HFFc6 (cell line): ENCODE measurements around the gene FAM227A. TPM values are rescaled to one million over a fixed set of nuclear protein-coding genes. Genes with fewer than 3 reads are reported as not detected.
"Not testable (repeated sequence)": the region's sequence is repeated elsewhere in the genome, so short reads cannot be mapped to it uniquely, and the experiment has no call there.

Source experiments
- DNase-seq: peaks from one replicate; pipeline ENCODE4 v3.0.0-alpha.2; 2018
- H3K27ac Mint-ChIP-seq: 2 replicates; pipeline ENCODE4 v1.8.0; 2020; ENCODE audit warnings: mild to moderate bottlenecking, mixed read lengths
- H3K27me3 Mint-ChIP-seq: 2 replicates; pipeline ENCODE4 v1.8.0; 2021; ENCODE audit warnings: mild to moderate bottlenecking, moderate library complexity, mixed read lengths; ENCODE audit not compliant: insufficient read depth
- H3K36me3 Mint-ChIP-seq: 2 replicates; pipeline ENCODE4 v1.8.0; 2021; ENCODE audit warnings: low read depth, mixed read lengths
- H3K4me1 Mint-ChIP-seq: 2 replicates; pipeline ENCODE4 v1.8.0; 2020; ENCODE audit warnings: low read depth, mixed read lengths
- H3K4me3 Mint-ChIP-seq: 2 replicates; pipeline ENCODE4 v1.8.0; 2020; ENCODE audit warnings: mild to moderate bottlenecking, moderate library complexity, mixed read lengths
- H3K9me3 Mint-ChIP-seq: 2 replicates; pipeline ENCODE4 v1.8.0; 2020; ENCODE audit warnings: mild to moderate bottlenecking, mixed read lengths
- total RNA-seq, 6 experiments: library from RNA; stranded (reverse); fragmentation: NEBNext Ultra II Directional; extraction: Animal tissue kit (Norgen Biotek cat#: 25700); gene quantifications; 2 replicates in 1 of 6; 3 replicates in 5 of 6; pipeline ENCODE4 v1.2.3, GENCODE V29; 2021
- TF ChIP-seq, protein P1 (sequence below): fragments of 200-600 bp; sonication (generic); IDR thresholded peaks from 2 replicates; pipeline ENCODE4 v1.5.0; 2021; ENCODE audit warnings: antibody characterized with exemption, mild to moderate bottlenecking

Gene FAM227A
- total RNA-seq, 6 experiments from 2014 or later: 0.41 to 0.88 (median 0.80) TPM

- Mint-ChIP-seq H3K36me3 (no peaks in the 10 kb centered on the region), H3K4me3 (no peak overlapping the region)
- TF ChIP-seq, protein P1, sequence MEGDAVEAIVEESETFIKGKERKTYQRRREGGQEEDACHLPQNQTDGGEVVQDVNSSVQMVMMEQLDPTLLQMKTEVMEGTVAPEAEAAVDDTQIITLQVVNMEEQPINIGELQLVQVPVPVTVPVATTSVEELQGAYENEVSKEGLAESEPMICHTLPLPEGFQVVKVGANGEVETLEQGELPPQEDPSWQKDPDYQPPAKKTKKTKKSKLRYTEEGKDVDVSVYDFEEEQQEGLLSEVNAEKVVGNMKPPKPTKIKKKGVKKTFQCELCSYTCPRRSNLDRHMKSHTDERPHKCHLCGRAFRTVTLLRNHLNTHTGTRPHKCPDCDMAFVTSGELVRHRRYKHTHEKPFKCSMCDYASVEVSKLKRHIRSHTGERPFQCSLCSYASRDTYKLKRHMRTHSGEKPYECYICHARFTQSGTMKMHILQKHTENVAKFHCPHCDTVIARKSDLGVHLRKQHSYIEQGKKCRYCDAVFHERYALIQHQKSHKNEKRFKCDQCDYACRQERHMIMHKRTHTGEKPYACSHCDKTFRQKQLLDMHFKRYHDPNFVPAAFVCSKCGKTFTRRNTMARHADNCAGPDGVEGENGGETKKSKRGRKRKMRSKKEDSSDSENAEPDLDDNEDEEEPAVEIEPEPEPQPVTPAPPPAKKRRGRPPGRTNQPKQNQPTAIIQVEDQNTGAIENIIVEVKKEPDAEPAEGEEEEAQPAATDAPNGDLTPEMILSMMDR: no peak
Measured at GRCh38 chr22:38608992-38609750, 47.0 kb downstream of the FAM227A start.

GRCh38 chr22:38607680-38608079 is 48.5 kb downstream of the FAM227A start:
- Mint-ChIP-seq H3K9me3 (no peaks in the 10 kb centered on the region), H3K27ac (no peak overlapping the region), H3K4me3 (no peak overlapping the region), H3K4me1 (peaks cover 13% of the 10 kb centered on the region), H3K36me3 (no peaks in the 10 kb centered on the region), H3K27me3 (no peaks in the 10 kb centered on the region; the same call in 1 of the 2 replicates)
- TF ChIP-seq, protein P1: no peak
- DNase-seq: no peak

More at GRCh38 chr22:38608992-38609750, 47.0 kb downstream of the FAM227A start:
- no peak overlapping the region for H3K27ac Mint-ChIP-seq
- no peak for DNase-seq
- peaks cover 13% of the 10 kb centered on the region for H3K4me1 Mint-ChIP-seq
- no peaks in the 10 kb centered on the region for H3K9me3 Mint-ChIP-seq
- no peaks in the 10 kb centered on the region; the same call in 1 of the 2 replicates for H3K27me3 Mint-ChIP-seq

DNA sequence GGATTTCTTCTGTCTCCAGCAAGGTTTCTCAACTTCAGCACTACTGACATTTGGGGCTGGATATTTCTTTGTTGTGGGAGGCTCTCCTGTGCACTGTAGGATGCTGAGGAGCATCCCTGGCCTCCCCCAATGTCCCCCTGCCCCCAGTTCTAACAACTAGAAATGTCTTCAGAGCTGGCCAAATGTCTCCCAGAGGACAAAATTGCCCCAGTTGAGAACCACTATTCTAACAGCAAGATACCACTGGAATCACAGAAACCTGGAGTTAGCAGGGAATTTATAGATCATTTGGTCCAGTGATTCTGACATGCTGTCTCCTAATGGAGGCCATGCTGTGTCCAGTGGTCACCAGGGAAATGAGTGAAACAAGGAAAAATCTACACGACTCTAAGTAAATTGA is 54.0 kb downstream of the FAM227A start:
- H3K9me3 Mint-ChIP-seq: no peaks in the 10 kb centered on the region
- no peak for DNase-seq
- H3K36me3 Mint-ChIP-seq: no peaks in the 10 kb centered on the region
- TF ChIP-seq, protein P1: no peak
- peaks cover 13% of the 10 kb centered on the region for H3K4me1 Mint-ChIP-seq
- no peak overlapping the region for H3K4me3 Mint-ChIP-seq
- peaks cover 3% of the 10 kb centered on the region; the same call in 1 of the 2 replicates for H3K27me3 Mint-ChIP-seq
- H3K27ac Mint-ChIP-seq: no peak overlapping the region

DNA sequence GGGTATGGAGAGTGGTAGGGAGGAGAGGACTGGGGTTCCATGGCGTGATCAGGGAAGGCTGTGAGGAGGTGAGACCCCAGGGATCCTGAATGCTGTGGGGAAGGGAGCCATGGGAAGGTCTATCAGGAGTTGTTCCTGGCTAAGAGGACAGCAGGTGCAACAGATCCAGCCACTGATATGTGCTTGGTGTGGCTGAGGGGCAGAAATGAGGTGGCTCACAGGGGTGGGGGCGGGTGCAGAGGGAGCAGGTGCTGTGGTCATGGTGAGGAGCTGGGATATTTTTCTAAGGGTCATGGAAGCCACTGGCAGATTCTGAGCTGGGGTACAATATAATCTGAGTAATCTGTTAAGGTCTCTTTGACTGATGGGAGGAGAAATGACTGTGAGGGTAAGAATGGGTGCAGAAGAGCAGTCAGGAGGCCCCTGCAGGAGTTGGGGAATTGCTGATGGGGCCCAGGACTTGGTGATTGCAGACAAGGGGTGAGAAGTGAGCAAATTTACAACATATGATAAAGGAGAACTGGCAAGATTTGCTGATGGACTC is 54.9 kb downstream of the FAM227A start:
- H3K4me1 Mint-ChIP-seq: peaks cover 7% of the 10 kb centered on the region
- H3K27ac Mint-ChIP-seq: no peak overlapping the region
- no peaks in the 10 kb centered on the region for H3K36me3 Mint-ChIP-seq
- H3K9me3 Mint-ChIP-seq: no peaks in the 10 kb centered on the region
- no peak overlapping the region for H3K4me3 Mint-ChIP-seq
- no peak for DNase-seq
- H3K27me3 Mint-ChIP-seq: peaks cover 3% of the 10 kb centered on the region; the same call in 1 of the 2 replicates
- TF ChIP-seq, protein P1: no peak

- Mint-ChIP-seq H3K4me1 (no peaks in the 10 kb centered on the region), H3K36me3 (no peaks in the 10 kb centered on the region), H3K9me3 (no peaks in the 10 kb centered on the region), H3K27ac (no peak overlapping the region), H3K27me3 (peaks cover 4% of the 10 kb centered on the region; the same call in 1 of the 2 replicates), H3K4me3 (no peak overlapping the region)
- TF ChIP-seq, protein P1: no peak
- no peak for DNase-seq
Measured at GRCh38 chr22:38599466-38599865, 56.7 kb downstream of the FAM227A start.

GRCh38 chr22:38582923-38583322 is 73.3 kb downstream of the FAM227A start:
- Mint-ChIP-seq H3K36me3 (0 out of 2 replicates have a peak, but pooled peaks cover 11% of the 10 kb centered on the region), H3K4me1 (peaks cover 13% of the 10 kb centered on the region)
- H3K27me3 Mint-ChIP-seq, H3K9me3 Mint-ChIP-seq, DNase-seq, H3K4me3 Mint-ChIP-seq, H3K27ac Mint-ChIP-seq: not testable (repeated sequence)
